Esophagus muscularis mucosa (tissue), 4 donors: ENCODE results near the gene GSG1. TPM values are rescaled to one million over a fixed set of nuclear protein-coding genes. Genes with fewer than 3 reads are reported as not detected.

Source experiments
- DNase-seq: peaks from one replicate; pipeline ENCODE4 v3.0.0-alpha.2; 2017; ENCODE audit errors: extremely low spot score
- H3K27ac ChIP-seq, 4 donors: fragments of 200-600 bp; sonication (generic); replicated peaks in 1 of 4; 1 replicate in 3 of 4; 2 replicates in 1 of 4; pipeline ENCODE4 v1.5.1; 2016 to 2019; ENCODE audit warnings: mild to moderate bottlenecking in 1 of 4
- H3K27me3 ChIP-seq, 4 donors: fragments of 200-600 bp; sonication (generic); one replicate each; pipeline versions ENCODE4 v1.5.1 to v1.6.0; 2016 to 2019
- H3K36me3 ChIP-seq, 4 donors: fragments of 200-600 bp; sonication (generic); one replicate each; pipeline ENCODE4 v1.5.1; 2016 to 2019
- H3K4me1 ChIP-seq, 4 donors: fragments of 200-600 bp; sonication (generic); one replicate each; pipeline ENCODE4 v1.5.1; 2016 to 2019
- H3K4me3 ChIP-seq, 4 donors: fragments of 200-600 bp; sonication (generic); 1 replicate in 2 of 4; 2 replicates in 2 of 4; pipeline ENCODE4 v1.5.1; 2016 to 2019; ENCODE audit warnings: mild to moderate bottlenecking in 4 of 4, moderate library complexity in 1 of 4
- H3K9me3 ChIP-seq, 4 donors: fragments of 200-600 bp; sonication (generic); 1 replicate in 3 of 4; 2 replicates in 1 of 4; pipeline ENCODE4 v1.5.1; 2016 to 2019
- EP300 ChIP-seq: sonication (generic); formaldehyde crosslinking; IDR thresholded peaks from one replicate; pipeline ENCODE4 v1.6.1; 2017; ENCODE audit warnings: antibody characterized with exemption
- POLR2A ChIP-seq: fragments of 450-650 bp; IDR thresholded peaks from one replicate; pipeline ENCODE4 v1.6.1; 2017; ENCODE audit warnings: antibody characterized with exemption, moderate library complexity, mild to moderate bottlenecking, low read depth
- POLR2AphosphoS5 ChIP-seq, 2 donors: sonication (generic); formaldehyde crosslinking; IDR thresholded peaks; one replicate each; pipeline ENCODE4 v1.6.1; 2017; ENCODE audit warnings: antibody characterized with exemption in 2 of 2
- WGBS: methylation state at CpG from one replicate; pipeline ENCODE4 v1.1.5; 2018; 5-methylcytosine and 5-hydroxymethylcytosine counted together
- intact Hi-C: fragments of 100-400 bp; cut with DNase I; formaldehyde crosslinking; loops from one replicate; pipeline ENCODE4 v1.15.1; 2023
- total RNA-seq, 4 donors: library from RNA; depleted of rRNA; stranded (reverse); fragments of >200 nt; gene quantifications; one replicate each; pipeline versions ENCODE4 v1.1.0 to v1.2.1, GENCODE V29; 2016
- TF ChIP-seq, protein P1 (sequence below), 3 experiments: fragments of 200-600 bp in 2 of 3; fragments of 450-650 bp in 1 of 3; sonication (generic) in 2 of 3; IDR thresholded peaks; one replicate each; pipeline ENCODE4 v1.5.1; 2017 to 2019; ENCODE audit warnings: antibody characterized with exemption in 3 of 3, mild to moderate bottlenecking in 2 of 3, moderate library complexity in 1 of 3

Gene GSG1
- total RNA-seq, 4 donors from 2014 or later = not detected

DNA sequence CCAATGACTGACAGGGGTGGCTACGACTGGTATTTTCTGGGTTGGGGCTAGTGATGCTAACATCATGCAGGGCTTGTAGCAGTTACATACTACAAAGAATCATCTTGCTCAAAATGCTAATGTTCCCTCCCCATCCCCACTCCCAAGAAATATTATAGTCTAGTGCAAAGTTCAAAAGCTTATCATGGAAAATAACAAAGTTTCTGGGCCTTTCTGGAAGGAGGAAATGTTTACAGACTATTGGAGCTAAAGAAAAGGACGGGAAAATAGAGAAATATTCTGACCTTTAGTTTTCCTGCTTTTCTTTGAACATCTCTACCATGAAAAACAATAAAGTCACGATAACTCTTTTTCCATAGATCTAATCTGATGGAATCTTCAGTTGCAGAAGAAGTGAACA, 23.2 kb downstream of the GSG1 start:
- intact Hi-C loops = no loop called here
- H3K4me1 ChIP-seq = no peaks in the 10 kb centered on the region
- no peak overlapping the region for H3K27ac ChIP-seq
- H3K27me3 ChIP-seq = no peaks in the 10 kb centered on the region
- 97% methylated on average over 3 of the region's 3 CpGs for WGBS
- TF ChIP-seq POLR2A = no peak
- TF ChIP-seq POLR2AphosphoS5 (IDR thresholded peaks at IDR 0.05) = no peak
- TF ChIP-seq EP300 = no peak
- TF ChIP-seq, protein P1, sequence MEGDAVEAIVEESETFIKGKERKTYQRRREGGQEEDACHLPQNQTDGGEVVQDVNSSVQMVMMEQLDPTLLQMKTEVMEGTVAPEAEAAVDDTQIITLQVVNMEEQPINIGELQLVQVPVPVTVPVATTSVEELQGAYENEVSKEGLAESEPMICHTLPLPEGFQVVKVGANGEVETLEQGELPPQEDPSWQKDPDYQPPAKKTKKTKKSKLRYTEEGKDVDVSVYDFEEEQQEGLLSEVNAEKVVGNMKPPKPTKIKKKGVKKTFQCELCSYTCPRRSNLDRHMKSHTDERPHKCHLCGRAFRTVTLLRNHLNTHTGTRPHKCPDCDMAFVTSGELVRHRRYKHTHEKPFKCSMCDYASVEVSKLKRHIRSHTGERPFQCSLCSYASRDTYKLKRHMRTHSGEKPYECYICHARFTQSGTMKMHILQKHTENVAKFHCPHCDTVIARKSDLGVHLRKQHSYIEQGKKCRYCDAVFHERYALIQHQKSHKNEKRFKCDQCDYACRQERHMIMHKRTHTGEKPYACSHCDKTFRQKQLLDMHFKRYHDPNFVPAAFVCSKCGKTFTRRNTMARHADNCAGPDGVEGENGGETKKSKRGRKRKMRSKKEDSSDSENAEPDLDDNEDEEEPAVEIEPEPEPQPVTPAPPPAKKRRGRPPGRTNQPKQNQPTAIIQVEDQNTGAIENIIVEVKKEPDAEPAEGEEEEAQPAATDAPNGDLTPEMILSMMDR (IDR thresholded peaks at IDR 0.05) = no peak
- H3K36me3 ChIP-seq = peaks cover 10 to 49% (median 41%) of the 10 kb centered on the region in 4 donors
- no peaks in the 10 kb centered on the region for H3K9me3 ChIP-seq
- DNase-seq = no peak
- H3K4me3 ChIP-seq = no peak overlapping the region

DNA sequence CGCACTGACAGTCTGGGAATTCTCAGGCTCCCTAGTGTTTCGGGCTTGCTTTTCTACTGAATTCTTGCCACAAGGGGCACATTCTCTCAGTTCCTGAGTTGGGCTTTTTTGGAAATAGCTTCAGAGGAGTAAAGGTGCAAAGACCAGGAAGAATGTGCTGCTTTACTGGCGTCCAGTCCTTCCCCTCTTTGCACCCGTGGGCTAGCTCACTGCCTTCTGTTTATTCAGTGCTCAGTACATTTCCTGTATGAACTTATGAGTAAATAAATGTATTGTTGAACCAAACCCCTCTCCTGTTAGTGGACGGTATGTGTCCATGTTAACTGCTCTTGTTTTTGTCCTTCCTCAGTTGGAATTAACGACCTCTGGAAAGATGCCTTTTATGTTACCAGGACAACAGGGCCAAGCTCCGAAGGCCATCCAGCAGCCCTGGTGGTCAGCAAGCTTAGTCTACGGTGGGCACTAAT, 24.0 kb downstream of the GSG1 start:
- no peak overlapping the region for H3K4me3 ChIP-seq
- WGBS = 91% methylated on average over 8 of the region's 8 CpGs
- H3K36me3 ChIP-seq = peaks cover 10 to 42% (median 38%) of the 10 kb centered on the region in 4 donors
- intact Hi-C loops = no loop called here
- DNase-seq = no peak
- TF ChIP-seq POLR2AphosphoS5 (IDR thresholded peaks at IDR 0.05) (no peak), POLR2A (no peak), EP300 (no peak)
- TF ChIP-seq, protein P1 (IDR thresholded peaks at IDR 0.05) = no peak
- H3K27ac ChIP-seq = no peak overlapping the region
- no peaks in the 10 kb centered on the region for H3K9me3 ChIP-seq
- H3K4me1 ChIP-seq = no peaks in the 10 kb centered on the region
- H3K27me3 ChIP-seq = no peaks in the 10 kb centered on the region

DNA sequence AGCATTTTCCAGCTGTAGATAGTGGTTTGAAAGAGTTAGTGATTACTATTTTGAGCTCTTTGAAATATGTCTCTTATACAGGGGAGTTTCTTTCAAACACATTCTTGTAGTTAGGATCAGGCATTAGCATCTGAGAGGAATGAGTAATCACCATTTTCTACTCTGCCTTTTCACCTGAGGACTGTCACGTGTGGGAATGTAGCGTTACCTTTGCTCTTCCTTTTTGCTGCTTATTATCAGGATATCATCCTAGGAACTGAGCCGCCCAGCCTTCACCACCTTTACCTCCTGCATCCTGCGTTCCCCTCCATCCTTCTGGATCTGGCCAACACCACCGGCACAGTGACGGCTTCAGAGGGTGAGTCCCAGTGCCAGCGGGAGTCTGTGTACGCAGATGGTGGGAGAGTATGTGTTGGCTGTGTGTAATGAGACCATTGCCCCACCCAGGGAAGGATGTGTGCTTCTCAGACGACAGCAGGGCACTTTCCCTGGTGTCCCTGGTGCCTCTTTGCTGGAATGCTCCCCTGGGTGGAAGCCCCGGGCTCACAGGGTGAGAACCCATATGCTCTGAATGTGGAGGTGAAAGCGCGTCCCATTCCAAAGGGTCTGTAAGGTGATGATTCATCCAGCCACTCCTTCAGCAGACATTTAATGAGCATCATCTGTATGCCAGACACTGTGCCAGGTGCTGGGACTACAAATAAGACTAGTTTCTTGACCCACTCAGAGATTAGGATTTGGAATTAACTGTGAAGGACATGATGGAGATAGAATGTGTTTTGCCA, 27.5 kb downstream of the GSG1 start:
- Histone ChIP-seq H3K27ac (no peak overlapping the region), H3K4me3 (no peak overlapping the region), H3K36me3 (peaks cover 13 to 59% (median 43%) of the 10 kb centered on the region in 4 donors), H3K4me1 (no peaks in the 10 kb centered on the region), H3K27me3 (no peaks in the 10 kb centered on the region), H3K9me3 (no peaks in the 10 kb centered on the region)
- TF ChIP-seq, protein P1 (IDR thresholded peaks at IDR 0.05) = no peak
- no peak for TF ChIP-seq POLR2A
- no peak for TF ChIP-seq POLR2AphosphoS5 (IDR thresholded peaks at IDR 0.05)
- no peak for TF ChIP-seq EP300
- intact Hi-C loops = no loop called here
- 95% methylated on average over 12 of the region's 12 CpGs for WGBS
- no peak for DNase-seq

DNA sequence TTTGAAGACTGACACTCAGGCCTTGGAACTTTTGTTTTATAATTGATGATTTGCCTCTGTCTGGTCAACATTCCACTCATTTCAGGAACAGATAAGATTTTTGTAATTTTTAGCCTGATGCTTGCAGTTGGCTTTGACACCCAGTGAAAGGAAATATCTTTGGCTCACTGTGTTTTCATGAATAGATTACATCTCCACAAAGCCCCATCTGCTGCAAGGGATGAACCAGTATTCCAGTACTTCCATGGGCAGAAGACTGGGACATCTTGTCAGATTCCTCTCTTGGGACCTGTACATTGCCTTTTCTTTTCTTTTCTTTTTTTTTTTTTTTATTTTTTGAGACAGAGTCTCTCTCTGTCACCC, 28.4 kb downstream of the GSG1 start:
- Histone ChIP-seq H3K9me3 (no peaks in the 10 kb centered on the region), H3K4me1 (no peaks in the 10 kb centered on the region), H3K27me3 (no peaks in the 10 kb centered on the region), H3K27ac (no peak overlapping the region), H3K36me3 (peaks cover 7 to 59% (median 40%) of the 10 kb centered on the region in 4 donors), H3K4me3 (no peak overlapping the region)
- TF ChIP-seq, protein P1 (IDR thresholded peaks at IDR 0.05) = no peak
- TF ChIP-seq EP300 (no peak), POLR2AphosphoS5 (IDR thresholded peaks at IDR 0.05) (no peak), POLR2A (no peak)
- intact Hi-C loops = no loop called here
- DNase-seq = no peak
